Stimulated activated CD4-positive, alpha-beta T cell treated with anti-CD3 and anti-CD28 coated beads, Interleukin-2, amount 100 ng/mL, for 4 hours (primary cell): ENCODE measurements around the gene ZCWPW1.
"Not testable (repeated sequence)": the region's sequence is repeated elsewhere in the genome, so short reads cannot be mapped to it uniquely, and the experiment has no call there.

Experiments
- DNase-seq: peaks from one replicate; pipeline ENCODE4 v3.0.0-alpha.2; 2020; ENCODE audit warnings: low read depth

The ZCWPW1 gene

GRCh38 chr7:100372256-100372655 lies 56.2 kb downstream of the ZCWPW1 start:
- no peak for DNase-seq

GRCh38 chr7:100371561-100372171 lies 56.8 kb downstream of the ZCWPW1 start:
- no peak for DNase-seq

- no peak for DNase-seq
Measured at GRCh38 chr7:100370746-100371145, 57.8 kb downstream of the ZCWPW1 start.

DNA sequence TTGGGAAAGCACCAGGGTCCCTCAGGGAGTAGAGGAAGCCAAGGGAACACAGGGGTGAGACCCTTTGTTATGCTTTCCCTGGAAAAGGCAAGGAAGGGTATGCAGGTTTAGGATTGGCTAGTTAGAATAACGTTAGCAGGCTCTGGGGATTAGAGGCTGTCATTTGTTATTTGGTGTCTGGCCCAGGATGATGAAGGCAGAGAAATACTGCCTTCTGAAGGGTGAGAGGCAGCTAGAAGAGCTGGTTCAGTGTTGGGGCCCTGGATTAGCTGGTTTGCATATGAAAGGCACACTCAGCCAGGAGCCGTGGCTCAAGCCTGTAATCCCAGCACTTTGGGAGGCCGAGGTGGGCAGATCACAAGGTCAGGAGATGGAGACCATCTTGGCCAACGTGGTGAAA lies 58.2 kb downstream of the ZCWPW1 start:
- DNase-seq: no peak

GRCh38 chr7:100369105-100369504 lies 59.4 kb downstream of the ZCWPW1 start:
- no peak for DNase-seq

GRCh38 chr7:100367676-100368613 lies 60.6 kb downstream of the ZCWPW1 start:
- DNase-seq: no peak

GRCh38 chr7:100367251-100367620 lies 61.3 kb downstream of the ZCWPW1 start:
- DNase-seq: no peak

DNA sequence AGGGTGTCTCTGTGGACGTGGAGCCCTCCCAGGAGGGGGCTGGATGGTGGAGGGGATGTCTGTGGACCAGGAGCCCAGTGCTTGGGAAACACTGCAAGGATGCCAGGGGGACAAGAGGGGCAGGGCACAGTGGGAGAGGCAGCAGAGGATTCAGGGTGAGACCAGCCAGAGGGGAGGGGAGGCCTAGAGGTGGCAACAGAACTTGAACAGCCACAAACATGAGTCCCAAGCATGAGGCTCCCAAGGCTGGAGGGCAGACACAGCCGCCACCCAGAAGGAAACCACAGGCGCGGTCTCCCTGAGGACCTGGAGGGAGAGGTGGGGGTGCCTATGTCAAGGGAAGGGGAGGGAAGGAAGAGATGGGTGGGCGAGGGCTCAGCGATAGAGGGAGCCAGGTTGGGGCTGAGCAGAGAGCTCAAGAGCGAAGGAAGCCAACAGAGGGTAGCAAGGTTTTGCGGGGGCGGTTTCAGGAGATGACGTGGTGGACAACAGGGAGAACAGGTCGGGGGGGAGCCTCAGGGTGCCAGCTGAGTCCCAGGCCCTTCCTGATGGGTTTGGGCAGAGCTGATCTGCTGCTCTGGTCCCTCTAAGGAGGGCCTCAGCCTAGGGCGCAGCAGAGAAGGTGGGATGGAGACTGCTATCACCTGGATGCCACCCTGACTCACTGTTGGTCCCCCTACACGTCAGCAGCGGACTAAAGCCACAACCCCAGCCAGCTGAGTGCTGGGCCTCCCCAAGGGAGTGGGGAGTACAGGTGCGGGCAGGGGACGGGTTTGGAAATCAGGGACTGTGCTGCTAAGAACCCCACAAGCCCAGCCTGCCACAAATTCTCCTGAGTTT lies 61.9 kb downstream of the ZCWPW1 start:
- DNase-seq: no peak

DNA sequence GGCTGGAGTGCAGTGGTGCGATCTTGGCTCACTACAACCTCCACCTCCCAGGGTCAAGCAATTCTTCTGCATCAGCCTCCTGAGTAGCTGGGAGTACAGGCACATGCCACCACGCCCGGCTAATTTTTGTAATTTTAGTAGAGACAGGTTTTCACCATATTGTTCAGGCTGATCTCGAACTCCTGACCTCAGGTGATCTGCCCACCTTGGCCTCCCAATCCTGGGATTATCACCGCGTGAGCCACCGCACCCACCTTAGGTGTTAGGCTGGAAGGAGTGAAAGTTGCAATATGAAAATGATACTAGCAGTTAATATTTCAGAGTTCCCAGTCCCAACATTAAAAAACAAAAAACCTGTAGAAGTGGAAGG lies 62.5 kb downstream of the ZCWPW1 start:
- DNase-seq: not testable (repeated sequence)

GRCh38 chr7:100364480-100364879 lies 64.0 kb downstream of the ZCWPW1 start:
- DNase-seq: no peak

- DNase-seq: not testable (repeated sequence)
Measured at GRCh38 chr7:100363797-100364196, 64.7 kb downstream of the ZCWPW1 start.

GRCh38 chr7:100363098-100363497 lies 65.4 kb downstream of the ZCWPW1 start:
- DNase-seq: no peak

- DNase-seq: no peak
Measured at GRCh38 chr7:100360135-100360854, 68.2 kb downstream of the ZCWPW1 start.

DNA sequence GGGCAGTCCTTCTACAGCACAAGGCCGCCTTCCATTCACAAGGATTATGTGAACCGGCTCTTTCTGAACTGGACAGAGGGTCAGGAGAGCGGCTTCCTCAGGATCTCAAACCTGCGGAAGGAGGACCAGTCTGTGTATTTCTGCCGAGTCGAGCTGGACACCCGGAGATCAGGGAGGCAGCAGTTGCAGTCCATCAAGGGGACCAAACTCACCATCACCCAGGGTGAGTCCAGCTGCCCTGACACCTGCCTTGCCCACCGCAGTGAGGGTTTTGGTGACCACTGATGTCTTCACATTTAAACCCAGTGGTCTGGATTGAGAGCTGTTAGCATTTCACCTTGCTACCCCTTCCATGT lies 69.7 kb downstream of the ZCWPW1 start:
- DNase-seq: no peak

GRCh38 chr7:100358027-100358856 lies 70.3 kb downstream of the ZCWPW1 start, which contains the start of gene PILRB:
Gene PILRB, plus strand, starts transcription at chr7:100358117. Its CDS starts 186 bp downstream, at chr7:100358303.
- no peak for DNase-seq

GRCh38 chr7:100357131-100357561 lies 71.4 kb downstream of the ZCWPW1 start:
- DNase-seq: no peak

GRCh38 chr7:100356416-100357068 lies 72.0 kb downstream of the ZCWPW1 start:
- no peak for DNase-seq

DNA sequence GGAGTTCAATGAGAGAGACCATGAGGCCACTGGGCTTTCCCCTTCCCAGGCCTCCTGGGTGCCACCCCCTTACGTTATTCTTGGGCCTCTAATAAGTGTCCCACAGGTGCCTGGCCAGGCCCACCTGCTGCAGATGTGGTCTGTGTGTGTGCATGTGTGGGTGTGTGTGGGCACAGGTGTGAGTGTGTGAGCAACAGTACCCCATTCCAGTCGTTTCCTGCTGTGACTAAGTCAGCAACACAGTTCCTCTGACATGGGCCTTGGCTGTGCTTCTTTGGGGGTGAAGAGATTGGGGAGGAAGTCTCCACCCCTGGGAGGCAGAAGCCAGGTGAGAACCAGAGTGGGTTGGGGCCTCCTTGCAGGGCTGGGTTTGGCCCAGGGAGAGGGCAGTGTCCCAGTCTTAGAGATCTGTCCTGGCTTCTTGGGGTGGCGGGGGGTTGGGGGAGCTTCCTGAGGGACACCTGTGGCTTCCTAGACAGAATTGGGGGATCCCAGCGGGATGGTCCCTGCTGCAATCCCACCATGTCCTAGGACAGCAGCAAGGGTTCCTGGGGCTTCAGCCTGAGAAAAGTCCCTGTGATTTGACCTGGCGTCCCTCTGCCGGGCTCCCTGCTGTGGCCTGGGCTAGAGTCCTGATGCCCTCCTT lies 74.7 kb downstream of the ZCWPW1 start:
- DNase-seq: peak; percentile 54

GRCh38 chr7:100352984-100353684 lies 75.4 kb downstream of the ZCWPW1 start:
- DNase-seq: no peak
